Renal cortex interstitium (tissue), 15 donors: ENCODE data around the gene RAD51D. TPM values are rescaled to one million over a fixed set of nuclear protein-coding genes. Genes with fewer than 3 reads are reported as not detected.
"Not testable (repeated sequence)": the region's sequence is repeated elsewhere in the genome, so short reads cannot be mapped to it uniquely, and the experiment has no call there.

Experiments used
- DNase-seq, 11 donors: peaks; one replicate each; pipeline ENCODE4 v3.0.0-alpha.2; 2013; ENCODE audit warnings: low read depth in 9 of 11, low spot score in 4 of 11; ENCODE audit errors: extremely low read depth in 1 of 11
- long read RNA-seq, 16 experiments: transcript quantifications; one replicate each; lab custom pipeline, GENCODE V29; 2026
- polyA plus RNA-seq, 3 donors: library from polyadenylated mRNA; unstranded; fragments of 120-200 nt; gene quantifications; one replicate each; pipeline ENCODE4 v1.2.1, GENCODE V29; 2013; ENCODE audit not compliant: insufficient read length in 3 of 3

Gene RAD51D
- polyA plus RNA-seq = 10 to 100 TPM; 10.9 to 13.6 (median 11.6) TPM
- long read RNA-seq, donor 1, full-length matches to known transcripts = 1 of 1 reads
- long read RNA-seq, donor 1, partial matches to known transcripts = 0 of 1 reads
- long read RNA-seq, donor 1, other reads (novel, unspliced or antisense) = 0 of 1 reads
- long read RNA-seq, donor 2, full-length matches to known transcripts = 1 of 1 reads
- long read RNA-seq, donor 2, partial matches to known transcripts = 0 of 1 reads
- long read RNA-seq, donor 2, other reads (novel, unspliced or antisense) = 0 of 1 reads
- long read RNA-seq, donor 3, full-length matches to known transcripts = 2 of 2 reads
- long read RNA-seq, donor 3, partial matches to known transcripts = 0 of 2 reads
- long read RNA-seq, donor 3, other reads (novel, unspliced or antisense) = 0 of 2 reads
- long read RNA-seq, donor 4, full-length matches to known transcripts = 4 of 4 reads
- long read RNA-seq, donor 4, partial matches to known transcripts = 0 of 4 reads
- long read RNA-seq, donor 4, other reads (novel, unspliced or antisense) = 0 of 4 reads
- long read RNA-seq, donor 5 = 0 reads
- long read RNA-seq, donor 6, partial matches to known transcripts = 10 of 12 reads
- long read RNA-seq, donor 6, other reads (novel, unspliced or antisense) = 0 of 12 reads
- long read RNA-seq, donor 7, full-length matches to known transcripts = 4 of 4 reads
- long read RNA-seq, donor 7, partial matches to known transcripts = 0 of 4 reads
- long read RNA-seq, donor 7, other reads (novel, unspliced or antisense) = 0 of 4 reads
- long read RNA-seq, donor 8 = 0 reads
- long read RNA-seq, donor 9, full-length matches to known transcripts = 4 of 4 reads
- long read RNA-seq, donor 9, partial matches to known transcripts = 0 of 4 reads
- long read RNA-seq, donor 9, other reads (novel, unspliced or antisense) = 0 of 4 reads
- long read RNA-seq, donor 10, full-length matches to known transcripts = 1 of 1 reads
- long read RNA-seq, donor 10, partial matches to known transcripts = 0 of 1 reads
- long read RNA-seq, donor 10, other reads (novel, unspliced or antisense) = 0 of 1 reads
- long read RNA-seq, donor 11 = 0 reads
- long read RNA-seq, donor 12, full-length matches to known transcripts = 3 of 3 reads
- long read RNA-seq, donor 12, partial matches to known transcripts = 0 of 3 reads
- long read RNA-seq, donor 12, other reads (novel, unspliced or antisense) = 0 of 3 reads
- long read RNA-seq, donor 13 = 0 reads
- long read RNA-seq, donor 14, partial matches to known transcripts = 0 of 1 reads
- long read RNA-seq, donor 14, other reads (novel, unspliced or antisense) = 0 of 1 reads
- long read RNA-seq, donor 15, partial matches to known transcripts = 0 of 1 reads
- long read RNA-seq, donor 15, other reads (novel, unspliced or antisense) = 0 of 1 reads
- long read RNA-seq, donor 16, full-length matches to known transcripts = 11 of 11 reads
- long read RNA-seq, donor 16, partial matches to known transcripts = 0 of 11 reads
- long read RNA-seq, donor 16, other reads (novel, unspliced or antisense) = 0 of 11 reads

GRCh38 chr17:35119370-35120165 lies at the start of gene RAD51D:
Gene RAD51D, minus strand, starts transcription at chr17:35119860. Its CDS starts 247 bp downstream, at chr17:35119613.
- peak in 10 of 11 donors; percentile 50 to 75 (median 64) for DNase-seq

GRCh38 chr17:35167666-35168065 lies 48.0 kb upstream of the RAD51D start:
- DNase-seq = no peak

- DNase-seq = no peak
These were observed 47.4 kb upstream of the RAD51D start for GRCh38 chr17:35167046-35167445.

- DNase-seq = no peak
These were observed 46.9 kb upstream of the RAD51D start for GRCh38 chr17:35166526-35166925.

- no peak for DNase-seq
These were observed 45.1 kb upstream of the RAD51D start for GRCh38 chr17:35164716-35165115.

GRCh38 chr17:35163886-35164285 lies 44.2 kb upstream of the RAD51D start:
- no peak for DNase-seq

GRCh38 chr17:35162755-35163154 lies 43.1 kb upstream of the RAD51D start:
- no peak for DNase-seq

- no peak for DNase-seq
These were observed 41.7 kb upstream of the RAD51D start for GRCh38 chr17:35161281-35161761.

GRCh38 chr17:35160354-35161201 lies 40.9 kb upstream of the RAD51D start:
- DNase-seq = no peak

GRCh38 chr17:35159940-35160339 lies 40.3 kb upstream of the RAD51D start:
- no peak for DNase-seq

- DNase-seq = no peak
These were observed 35.6 kb upstream of the RAD51D start for GRCh38 chr17:35155246-35155645.

- no peak for DNase-seq
These were observed 34.8 kb upstream of the RAD51D start for GRCh38 chr17:35154196-35155165.

GRCh38 chr17:35152421-35153140 lies 32.9 kb upstream of the RAD51D start:
- DNase-seq = no peak

- DNase-seq = not testable (repeated sequence)
These were observed 31.4 kb upstream of the RAD51D start for GRCh38 chr17:35151080-35151479.

- DNase-seq = no peak
These were observed 30.3 kb upstream of the RAD51D start for GRCh38 chr17:35149941-35150340.
